Uterus (tissue), 2 donors: Measurements from ENCODE around the gene FAM98B.

Source experiments
- CTCF ChIP-seq, 4 experiments: fragments of 200-600 bp in 2 of 4; fragments of 450-650 bp in 2 of 4; sonication (generic) in 2 of 4; IDR thresholded peaks; one replicate each; pipeline ENCODE4 v1.5.1; 2016 to 2019; ENCODE audit warnings: antibody characterized with exemption in 4 of 4, mild to moderate bottlenecking in 2 of 4, moderate library complexity in 1 of 4
- POLR2A ChIP-seq, 2 donors: fragments of 450-650 bp; IDR thresholded peaks; one replicate each; pipeline ENCODE4 v1.6.1; 2016; ENCODE audit warnings: antibody characterized with exemption in 2 of 2, mild to moderate bottlenecking in 1 of 2, moderate library complexity in 1 of 2

GRCh38 chr15:38441130-38441519, 12.8 kb upstream of the FAM98B start:
- TF ChIP-seq CTCF (IDR thresholded peaks at IDR 0.05): no peak
- TF ChIP-seq POLR2A (IDR thresholded peaks at IDR 0.05): no peak
